ENCODE data around the gene UBA52. TPM values are rescaled to one million over a fixed set of nuclear protein-coding genes. Genes with fewer than 3 reads are reported as not detected.

UBA52 gene
- polyA plus RNA-seq, 4 donors: 682 to 931 (median 738) TPM

GRCh38 chr19:18620902-18621301 is 49.2 kb downstream of the UBA52 start:
- DNase-seq (ENCODE audit: low read depth in 4 of 4, low spot score in 3 of 4): no peak

DNA sequence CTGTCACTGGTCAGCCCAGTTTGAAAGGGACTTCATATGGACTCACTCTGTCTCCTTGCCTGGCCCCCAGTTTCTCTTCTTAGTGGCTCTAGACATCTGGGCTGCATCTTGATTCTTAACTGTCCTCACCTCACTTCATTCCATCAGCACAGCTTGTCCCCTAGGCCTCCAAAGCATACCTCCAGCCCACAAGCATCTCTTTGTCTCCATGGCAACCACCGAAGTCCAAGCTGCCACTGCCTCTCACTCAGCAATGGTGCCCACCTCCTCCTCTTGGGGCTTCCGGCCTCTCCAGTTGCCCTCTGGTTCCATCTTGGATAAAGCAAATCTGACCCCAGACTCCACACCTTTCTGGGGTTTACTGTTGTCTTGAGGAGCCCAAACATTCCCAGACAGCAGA is 55.2 kb downstream of the UBA52 start:
- no peak for DNase-seq (ENCODE audit: low read depth in 4 of 4, low spot score in 3 of 4)

Other genes with a start within 250 kb of the UBA52 start
- gene LSM4, start 248.8 kb upstream of the UBA52 start, polyA plus RNA-seq (ENCODE audit: insufficient read length in 4 of 4): 100 to 1,000 TPM in 1 of 4 donors, 10 to 100 TPM in 3; 80.4 to 119 (median 89.7) TPM
- 10 to 100 TPM; 22.2 to 27.7 (median 25.7) TPM for gene PGPEP1, start 231.3 kb upstream of the UBA52 start, polyA plus RNA-seq (ENCODE audit: insufficient read length in 4 of 4)
- gene GDF15, start 185.7 kb upstream of the UBA52 start, polyA plus RNA-seq (ENCODE audit: insufficient read length in 4 of 4): 10 to 100 TPM in 1 of 4 donors, 1 to 10 TPM in 3; 2.8 to 15.0 (median 6.6) TPM
- 1 to 10 TPM; 1.0 to 1.3 (median 1.2) TPM for gene LRRC25, start 174.2 kb upstream of the UBA52 start, polyA plus RNA-seq (ENCODE audit: insufficient read length in 4 of 4)
- 100 to 1,000 TPM in 1 of 4 donors, 10 to 100 TPM in 3; 69.6 to 124 (median 75.4) TPM for gene SSBP4, start 152.5 kb upstream of the UBA52 start, polyA plus RNA-seq (ENCODE audit: insufficient read length in 4 of 4)
- 100 to 1,000 TPM in 3 of 4 donors, 10 to 100 TPM in 1; 99.2 to 156 (median 106) TPM for gene ISYNA1, start 133.7 kb upstream of the UBA52 start, polyA plus RNA-seq (ENCODE audit: insufficient read length in 4 of 4)
- gene ELL, start 49.8 kb upstream of the UBA52 start, polyA plus RNA-seq (ENCODE audit: insufficient read length in 4 of 4): 10 to 100 TPM in 1 of 4 donors, 1 to 10 TPM in 3; 9.3 to 11.6 (median 9.3) TPM
- 100 to 1,000 TPM; 143 to 225 (median 150) TPM for gene FKBP8, start 28.3 kb upstream of the UBA52 start, polyA plus RNA-seq (ENCODE audit: insufficient read length in 4 of 4)
- gene KXD1, start 14.0 kb upstream of the UBA52 start, polyA plus RNA-seq (ENCODE audit: insufficient read length in 4 of 4): 10 to 100 TPM; 54.1 to 61.4 (median 59.7) TPM
- gene REX1BD, start 16.9 kb downstream of the UBA52 start, polyA plus RNA-seq (ENCODE audit: insufficient read length in 4 of 4): 10 to 100 TPM; 19.2 to 47.3 (median 24.8) TPM
- 1 to 10 TPM; 3.5 to 5.3 (median 4.2) TPM for gene CRLF1, start 34.9 kb downstream of the UBA52 start, polyA plus RNA-seq (ENCODE audit: insufficient read length in 4 of 4)
- 1 to 10 TPM; 1.6 to 3.8 (median 3.3) TPM for gene TMEM59L, start 41.0 kb downstream of the UBA52 start, polyA plus RNA-seq (ENCODE audit: insufficient read length in 4 of 4)
- 1 to 10 TPM; 6.7 to 8.8 (median 7.1) TPM for gene KLHL26, start 65.2 kb downstream of the UBA52 start, polyA plus RNA-seq (ENCODE audit: insufficient read length in 4 of 4)
- 10 to 100 TPM; 16.6 to 23.1 (median 18.9) TPM for gene CRTC1, start 111.8 kb downstream of the UBA52 start, polyA plus RNA-seq (ENCODE audit: insufficient read length in 4 of 4)
- under 1 TPM; 0.07 to 0.21 (median 0.11) TPM for gene COMP, start 219.4 kb downstream of the UBA52 start, polyA plus RNA-seq (ENCODE audit: insufficient read length in 4 of 4)

Data from right renal pelvis (tissue), 4 donors.